ENCODE data around the gene SMAD5. TPM values are rescaled to one million over a fixed set of nuclear protein-coding genes. Genes with fewer than 3 reads are reported as not detected.

Gene SMAD5
- total and polyA plus RNA-seq, 4 donors, result 11.3 to 85.8 (median 48.6) TPM

DNA sequence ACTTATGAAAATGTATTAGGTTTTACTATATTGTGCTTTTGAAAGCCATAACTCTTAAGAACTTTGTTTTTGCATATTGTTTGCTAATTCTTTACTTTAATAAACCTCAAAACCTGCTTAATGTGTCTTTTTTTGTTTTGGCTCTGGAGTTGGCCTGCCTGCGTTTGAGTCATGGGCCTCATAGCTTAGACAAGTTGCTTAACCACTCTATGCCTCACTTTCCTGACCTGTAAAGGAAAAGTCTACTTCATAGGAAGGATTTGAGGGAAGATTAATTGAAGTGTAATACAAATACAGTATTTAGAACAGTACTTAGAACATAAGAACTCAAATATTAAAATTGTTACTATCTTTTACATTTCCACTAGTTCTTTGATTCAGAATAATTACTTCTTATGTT is 50.0 kb downstream of the SMAD5 start:
- Histone ChIP-seq H3K36me3 (ENCODE audit: control insufficient read depth in 1 of 2, insufficient read depth in 2 of 2, low read length in 1 of 2) (peaks cover 0 to 3% of the 10 kb centered on the region in 2 donors), H3K4me1 (ENCODE audit: control insufficient read depth in 1 of 2, insufficient read depth in 2 of 2, low read length in 2 of 2) (no peaks in the 10 kb centered on the region), H3K27ac (ENCODE audit: low read depth in 1 of 2, low read length in 2 of 2) (no peak overlapping the region), H3K4me3 (ENCODE audit: low read length in 2 of 2) (no peak overlapping the region), H3K27me3 (ENCODE audit: control insufficient read depth in 1 of 2, insufficient read depth in 2 of 2, low read length in 1 of 2) (no peaks in the 10 kb centered on the region), H3K9me3 (ENCODE audit: control insufficient read depth, low read length) (no peaks in the 10 kb centered on the region)
- no peak for DNase-seq
- ATAC-seq (ENCODE audit: low FRiP score), result no peak
- WGBS, 2 donors, result 55 to 60% methylated on average over 1 of the region's 1 CpG
- intact Hi-C loops (cut with DNase I), result no loop called here

DNA sequence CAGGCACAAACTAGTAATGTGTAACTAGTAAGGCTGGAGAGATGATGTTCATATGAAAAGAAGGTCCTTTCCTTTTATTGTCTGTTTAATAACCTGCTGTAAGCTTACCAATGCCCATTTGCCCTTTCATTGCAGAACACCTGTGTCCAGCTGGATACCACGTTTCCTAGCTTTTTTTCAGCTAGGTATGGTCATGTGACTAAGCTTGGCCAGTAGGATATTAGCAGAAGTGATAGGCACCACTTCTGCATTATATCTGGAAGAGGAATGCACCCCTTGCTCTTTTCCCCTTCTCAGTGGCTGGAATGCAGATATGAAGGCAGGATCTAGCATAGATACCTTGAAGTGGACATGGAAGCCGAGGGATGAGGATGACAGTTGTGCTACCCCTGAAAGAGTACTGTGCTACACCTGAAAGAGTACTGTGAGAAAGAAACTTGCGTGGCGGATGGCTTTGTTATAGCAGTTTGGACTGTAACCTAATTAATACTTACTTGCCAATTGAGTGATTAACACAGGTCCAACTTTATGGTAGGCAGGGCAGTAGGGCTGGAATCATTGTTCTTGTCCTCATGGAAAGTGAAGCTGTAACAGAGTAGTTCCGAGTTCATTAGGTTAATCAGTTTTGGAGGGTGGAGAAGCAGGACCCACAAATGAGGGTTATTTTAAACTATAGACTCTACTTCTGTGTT is 53.5 kb downstream of the SMAD5 start:
- H3K36me3 ChIP-seq (ENCODE audit: control insufficient read depth in 1 of 2, insufficient read depth in 2 of 2, low read length in 1 of 2), result peaks cover 0 to 2% of the 10 kb centered on the region in 2 donors
- ATAC-seq (ENCODE audit: low FRiP score), result no peak
- no peak for DNase-seq
- no peak overlapping the region for H3K4me3 ChIP-seq (ENCODE audit: low read length in 2 of 2)
- intact Hi-C loops (cut with DNase I), result no loop called here
- no peaks in the 10 kb centered on the region for H3K9me3 ChIP-seq (ENCODE audit: control insufficient read depth, low read length)
- WGBS, 2 donors, result 90 to 91% methylated on average over 5 of the region's 5 CpGs
- no peak overlapping the region for H3K27ac ChIP-seq (ENCODE audit: low read depth in 1 of 2, low read length in 2 of 2)
- H3K4me1 ChIP-seq (ENCODE audit: control insufficient read depth in 1 of 2, insufficient read depth in 2 of 2, low read length in 2 of 2), result no peaks in the 10 kb centered on the region
- no peaks in the 10 kb centered on the region for H3K27me3 ChIP-seq (ENCODE audit: control insufficient read depth in 1 of 2, insufficient read depth in 2 of 2, low read length in 1 of 2)

DNA sequence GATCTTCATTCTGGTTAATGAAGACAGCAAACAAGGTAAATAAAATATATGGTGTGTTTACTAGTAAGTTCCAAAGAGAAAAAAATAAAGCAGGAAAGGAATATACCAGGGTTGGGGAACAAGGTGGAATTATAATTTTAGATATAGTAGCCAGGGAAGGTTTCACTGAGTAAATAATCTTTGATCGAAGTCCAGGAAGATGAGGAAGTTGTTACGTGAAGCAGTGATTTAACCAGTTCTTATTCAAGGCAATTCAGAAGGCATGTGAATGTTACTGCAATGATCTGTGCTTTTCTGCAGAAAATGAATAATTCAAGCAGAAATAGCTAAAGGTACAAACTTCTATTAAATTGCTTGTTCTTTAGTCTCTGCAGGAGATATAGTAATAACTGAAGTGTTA is 54.2 kb downstream of the SMAD5 start:
- H3K4me3 ChIP-seq (ENCODE audit: low read length in 2 of 2), result no peak overlapping the region
- intact Hi-C loops (cut with DNase I), result no loop called here

DNA sequence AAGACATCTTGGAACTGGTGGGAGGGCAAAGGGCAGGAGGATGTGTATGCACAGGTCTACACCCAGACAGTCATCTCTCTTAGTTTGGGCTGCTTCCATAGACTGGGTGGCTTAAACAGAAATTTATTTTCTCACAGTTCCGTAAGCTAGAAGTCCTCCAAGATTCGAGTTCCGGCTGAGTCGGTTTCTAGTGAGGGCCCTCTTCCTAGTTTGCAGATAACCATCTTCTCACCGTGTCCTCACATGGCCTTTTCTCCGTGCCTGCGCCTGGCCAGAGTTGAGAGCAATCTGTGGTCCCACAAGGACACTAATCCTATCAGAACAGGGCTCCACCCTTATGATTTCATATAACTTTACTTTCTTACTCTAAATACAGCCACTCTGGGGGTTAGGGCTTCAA is 56.2 kb downstream of the SMAD5 start:
- WGBS, 2 donors, result 95% methylated on average over 7 of the region's 7 CpGs
- H3K27me3 ChIP-seq (ENCODE audit: control insufficient read depth in 1 of 2, insufficient read depth in 2 of 2, low read length in 1 of 2), result no peaks in the 10 kb centered on the region
- peaks cover 0 to 2% of the 10 kb centered on the region in 2 donors for H3K36me3 ChIP-seq (ENCODE audit: control insufficient read depth in 1 of 2, insufficient read depth in 2 of 2, low read length in 1 of 2)
- no peak for DNase-seq
- no peak for ATAC-seq (ENCODE audit: low FRiP score)
- intact Hi-C loops (cut with DNase I), result no loop called here
- no peaks in the 10 kb centered on the region for H3K4me1 ChIP-seq (ENCODE audit: control insufficient read depth in 1 of 2, insufficient read depth in 2 of 2, low read length in 2 of 2)
- H3K9me3 ChIP-seq (ENCODE audit: control insufficient read depth, low read length), result no peaks in the 10 kb centered on the region
- H3K27ac ChIP-seq (ENCODE audit: low read depth in 1 of 2, low read length in 2 of 2), result no peak overlapping the region
- H3K4me3 ChIP-seq (ENCODE audit: low read length in 2 of 2), result no peak overlapping the region

More for the DNA sequence above, 54.2 kb downstream of the SMAD5 start:
- Histone ChIP-seq H3K4me1 (ENCODE audit: control insufficient read depth in 1 of 2, insufficient read depth in 2 of 2, low read length in 2 of 2) (no peaks in the 10 kb centered on the region), H3K36me3 (ENCODE audit: control insufficient read depth in 1 of 2, insufficient read depth in 2 of 2, low read length in 1 of 2) (peaks cover 0 to 2% of the 10 kb centered on the region in 2 donors), H3K27me3 (ENCODE audit: control insufficient read depth in 1 of 2, insufficient read depth in 2 of 2, low read length in 1 of 2) (no peaks in the 10 kb centered on the region), H3K27ac (ENCODE audit: low read depth in 1 of 2, low read length in 2 of 2) (no peak overlapping the region), H3K9me3 (ENCODE audit: control insufficient read depth, low read length) (no peaks in the 10 kb centered on the region)
- WGBS, 2 donors, result 68 to 87% methylated on average over 2 of the region's 2 CpGs
- DNase-seq, result no peak
- no peak for ATAC-seq (ENCODE audit: low FRiP score)

DNA sequence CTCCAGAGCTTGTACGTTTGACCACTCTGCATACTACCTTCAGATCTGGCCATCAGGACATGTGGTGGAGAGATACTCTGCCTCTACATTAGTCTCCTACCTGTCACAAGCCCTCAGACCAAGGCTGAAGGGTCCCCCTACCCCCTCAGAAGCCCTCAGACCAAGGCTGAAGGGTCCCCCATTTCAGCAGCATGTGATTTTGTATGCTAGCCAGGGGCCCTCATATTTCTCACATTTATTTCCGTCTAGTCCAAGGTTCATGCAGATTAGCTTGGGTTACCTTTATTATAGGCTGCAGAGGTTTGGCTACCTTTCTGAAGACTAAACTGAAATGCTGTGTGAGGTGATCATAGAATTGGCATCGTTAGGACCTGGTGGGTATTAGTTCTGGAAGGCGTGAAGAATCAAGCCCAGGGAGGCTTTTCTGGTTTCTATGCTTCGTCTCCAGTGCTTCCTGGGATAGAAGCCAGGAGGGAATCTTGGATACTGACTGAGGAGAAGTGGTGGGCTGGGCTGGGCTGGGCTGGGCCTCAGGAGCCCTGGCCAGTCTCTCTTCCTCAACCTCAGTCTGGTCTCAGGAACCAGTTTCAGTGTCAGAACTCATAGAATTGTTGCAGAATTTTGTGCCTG is 57.6 kb downstream of the SMAD5 start:
- no peak overlapping the region for H3K27ac ChIP-seq (ENCODE audit: low read depth in 1 of 2, low read length in 2 of 2)
- ATAC-seq (ENCODE audit: low FRiP score) (no peak), DNase-seq (no peak)
- peaks cover 0 to 2% of the 10 kb centered on the region in 2 donors for H3K36me3 ChIP-seq (ENCODE audit: control insufficient read depth in 1 of 2, insufficient read depth in 2 of 2, low read length in 1 of 2)
- WGBS, 2 donors, result 67 to 72% methylated on average over 5 of the region's 5 CpGs
- no peak overlapping the region for H3K4me3 ChIP-seq (ENCODE audit: low read length in 2 of 2)
- no peaks in the 10 kb centered on the region for H3K27me3 ChIP-seq (ENCODE audit: control insufficient read depth in 1 of 2, insufficient read depth in 2 of 2, low read length in 1 of 2)
- H3K4me1 ChIP-seq (ENCODE audit: control insufficient read depth in 1 of 2, insufficient read depth in 2 of 2, low read length in 2 of 2), result no peaks in the 10 kb centered on the region
- intact Hi-C loops (cut with DNase I), result no loop called here
- no peaks in the 10 kb centered on the region for H3K9me3 ChIP-seq (ENCODE audit: control insufficient read depth, low read length)

DNA sequence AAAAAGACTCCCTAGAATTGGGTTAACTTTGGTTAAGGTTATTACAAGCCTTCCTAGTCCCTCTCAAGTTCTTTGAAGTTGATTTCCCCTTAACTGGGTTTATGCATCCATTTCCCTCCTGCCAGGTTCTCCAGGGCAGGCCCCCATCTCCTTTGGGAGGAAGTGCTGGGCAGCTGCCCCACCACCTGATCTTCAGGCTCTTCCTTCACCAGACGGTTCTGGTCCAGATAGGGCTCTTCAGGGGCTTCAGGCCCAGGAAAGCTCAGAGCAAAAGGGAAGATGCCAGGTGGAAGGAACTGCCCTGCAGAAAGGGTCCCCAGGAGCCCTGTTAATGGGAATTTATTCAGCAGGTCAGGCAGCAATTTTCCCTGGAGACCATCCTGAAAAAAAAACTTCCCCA is 58.3 kb downstream of the SMAD5 start:
- WGBS, 2 donors, result 40 to 56% methylated on average over 1 of the region's 1 CpG
- H3K9me3 ChIP-seq (ENCODE audit: control insufficient read depth, low read length), result no peaks in the 10 kb centered on the region
- H3K4me1 ChIP-seq (ENCODE audit: control insufficient read depth in 1 of 2, insufficient read depth in 2 of 2, low read length in 2 of 2), result no peaks in the 10 kb centered on the region
- ATAC-seq (ENCODE audit: low FRiP score) (no peak), DNase-seq (no peak)
- intact Hi-C loops (cut with DNase I), result no loop called here
- no peaks in the 10 kb centered on the region for H3K27me3 ChIP-seq (ENCODE audit: control insufficient read depth in 1 of 2, insufficient read depth in 2 of 2, low read length in 1 of 2)
- no peak overlapping the region for H3K27ac ChIP-seq (ENCODE audit: low read depth in 1 of 2, low read length in 2 of 2)
- peaks cover 0 to 2% of the 10 kb centered on the region in 2 donors for H3K36me3 ChIP-seq (ENCODE audit: control insufficient read depth in 1 of 2, insufficient read depth in 2 of 2, low read length in 1 of 2)
- H3K4me3 ChIP-seq (ENCODE audit: low read length in 2 of 2), result no peak overlapping the region

DNA sequence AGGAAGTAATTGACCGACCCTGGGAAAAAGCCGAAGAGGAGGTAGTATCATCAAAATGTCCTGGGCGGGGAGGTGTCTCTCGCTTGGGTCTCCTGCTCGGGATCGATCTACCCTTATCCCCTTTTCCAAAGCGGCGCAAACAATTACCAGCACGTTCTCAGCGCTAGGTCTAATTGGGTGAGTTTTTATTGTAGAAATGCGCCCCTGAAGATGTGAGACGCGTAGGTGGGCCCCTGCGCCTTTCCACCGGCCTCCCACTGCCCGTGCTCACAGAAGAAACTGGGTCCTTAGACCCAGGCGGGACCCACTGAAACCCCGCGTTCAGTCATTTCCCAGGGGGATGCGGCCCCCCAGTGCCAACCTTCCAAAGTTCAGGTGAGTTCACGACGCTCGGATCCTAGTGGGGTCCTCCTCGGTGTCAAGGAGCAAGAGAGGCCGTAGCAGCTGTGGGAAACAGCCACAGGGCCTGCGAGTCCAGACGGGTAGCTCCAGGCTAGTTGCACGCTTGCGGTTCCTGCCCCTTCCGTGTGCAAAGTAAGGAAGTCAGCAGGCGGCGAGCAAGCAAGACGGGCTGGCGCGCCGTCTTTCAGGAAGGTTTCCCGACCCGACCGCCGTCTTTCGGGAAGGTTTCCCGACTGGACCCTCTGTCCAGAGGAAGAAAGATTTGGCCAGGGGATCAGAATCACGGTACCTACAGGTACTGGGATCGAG is 58.8 kb downstream of the SMAD5 start:
- no peak for DNase-seq

DNA sequence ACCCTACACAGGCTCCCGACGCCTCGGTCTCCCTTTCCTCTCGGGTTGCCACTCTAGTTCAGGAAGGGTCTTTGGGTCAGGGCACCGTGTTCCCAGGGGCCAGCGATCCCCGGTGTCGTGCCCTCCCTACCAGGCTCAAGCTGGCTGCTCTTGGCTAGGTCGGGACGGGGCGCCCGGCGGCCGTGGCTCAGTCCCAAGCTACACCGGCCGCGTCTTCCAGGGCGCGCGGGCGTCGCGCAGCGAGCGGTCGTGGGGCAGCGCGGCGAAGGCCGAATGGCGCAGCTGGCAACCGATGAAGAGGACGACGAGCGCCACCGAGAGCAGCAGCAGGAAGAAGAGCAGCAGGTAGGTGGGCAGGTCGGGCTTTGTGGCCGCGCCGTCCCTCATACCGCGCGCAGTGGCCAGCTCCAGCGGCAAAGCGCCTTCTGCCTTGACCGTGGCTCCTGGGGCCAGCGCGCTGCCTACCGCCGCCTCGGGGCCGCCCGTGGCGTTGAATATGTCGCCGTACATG is 59.4 kb downstream of the SMAD5 start:
- Histone ChIP-seq H3K9me3 (ENCODE audit: control insufficient read depth, low read length) (no peaks in the 10 kb centered on the region), H3K27me3 (ENCODE audit: control insufficient read depth in 1 of 2, insufficient read depth in 2 of 2, low read length in 1 of 2) (no peaks in the 10 kb centered on the region), H3K4me3 (ENCODE audit: low read length in 2 of 2) (peak overlapping the region in 1 of 2 donors; percentile 1), H3K4me1 (ENCODE audit: control insufficient read depth in 1 of 2, insufficient read depth in 2 of 2, low read length in 2 of 2) (no peaks in the 10 kb centered on the region), H3K36me3 (ENCODE audit: control insufficient read depth in 1 of 2, insufficient read depth in 2 of 2, low read length in 1 of 2) (peaks cover 0 to 2% of the 10 kb centered on the region in 2 donors), H3K27ac (ENCODE audit: low read depth in 1 of 2, low read length in 2 of 2) (no peak overlapping the region)
- 0 to 1% methylated on average over 48 to 56 of the region's 56 CpGs for WGBS, 2 donors
- no peak for DNase-seq
- intact Hi-C loops (cut with DNase I), result no loop called here
- peak; percentile 39 for ATAC-seq (ENCODE audit: low FRiP score)

More for the DNA sequence above, 58.8 kb downstream of the SMAD5 start:
- peaks cover 0 to 2% of the 10 kb centered on the region in 2 donors for H3K36me3 ChIP-seq (ENCODE audit: control insufficient read depth in 1 of 2, insufficient read depth in 2 of 2, low read length in 1 of 2)
- intact Hi-C loops (cut with DNase I), result no loop called here
- H3K27me3 ChIP-seq (ENCODE audit: control insufficient read depth in 1 of 2, insufficient read depth in 2 of 2, low read length in 1 of 2), result no peaks in the 10 kb centered on the region
- H3K4me3 ChIP-seq (ENCODE audit: low read length in 2 of 2), result peak overlapping the region in 1 of 2 donors; percentile 1
- no peak overlapping the region for H3K27ac ChIP-seq (ENCODE audit: low read depth in 1 of 2, low read length in 2 of 2)
- no peaks in the 10 kb centered on the region for H3K9me3 ChIP-seq (ENCODE audit: control insufficient read depth, low read length)
- no peak for ATAC-seq (ENCODE audit: low FRiP score)
- 22 to 25% methylated on average over 44 of the region's 44 CpGs for WGBS, 2 donors
- H3K4me1 ChIP-seq (ENCODE audit: control insufficient read depth in 1 of 2, insufficient read depth in 2 of 2, low read length in 2 of 2), result no peaks in the 10 kb centered on the region

All from aorta (tissue), 5 donors.